ENCODE results near the gene NFASC.

GRCh38 chr1:204863024-204863423, 7.6 kb upstream of the NFASC start:
- TF ChIP-seq CTCF (conservative IDR thresholded peaks at IDR 0.05; ENCODE audit: low read depth in 2 of 2) (peak in 1 of 2 experiments; percentile 40; a peak in 2 of 4 replicates), JUNB (IDR thresholded peaks at IDR 0.05; ENCODE audit: unreplicated experiment) (no peak), EZH2 (IDR thresholded peaks at IDR 0.05; ENCODE audit: low read depth, unreplicated experiment) (no peak), NANOG (IDR thresholded peaks at IDR 0.05; ENCODE audit: borderline replicate concordance) (no peak), POLR2AphosphoS5 (IDR thresholded peaks at IDR 0.05; ENCODE audit: low read depth) (no peak), STAT1 (IDR thresholded peaks at IDR 0.05; ENCODE audit: unreplicated experiment) (no peak), REST (IDR thresholded peaks at IDR 0.05; ENCODE audit: unreplicated experiment) (no peak), EZH2phosphoT487 (IDR thresholded peaks at IDR 0.05; ENCODE audit: unreplicated experiment) (no peak), ZNF114 (CRISPR knock-in tag; IDR thresholded peaks at IDR 0.05) (no peak), CREB1 (CRISPR knock-in tag; IDR thresholded peaks at IDR 0.05; ENCODE audit: low read depth) (no peak), ETS1 (IDR thresholded peaks at IDR 0.05) (no peak)
